ENCODE results near the gene ALPK3. TPM values are rescaled to one million over a fixed set of nuclear protein-coding genes. Genes with fewer than 3 reads are reported as not detected.

The ALPK3 gene
- total RNA-seq, 4 donors from 2014 or later: 0.88 to 6.3 (median 3.4) TPM

DNA sequence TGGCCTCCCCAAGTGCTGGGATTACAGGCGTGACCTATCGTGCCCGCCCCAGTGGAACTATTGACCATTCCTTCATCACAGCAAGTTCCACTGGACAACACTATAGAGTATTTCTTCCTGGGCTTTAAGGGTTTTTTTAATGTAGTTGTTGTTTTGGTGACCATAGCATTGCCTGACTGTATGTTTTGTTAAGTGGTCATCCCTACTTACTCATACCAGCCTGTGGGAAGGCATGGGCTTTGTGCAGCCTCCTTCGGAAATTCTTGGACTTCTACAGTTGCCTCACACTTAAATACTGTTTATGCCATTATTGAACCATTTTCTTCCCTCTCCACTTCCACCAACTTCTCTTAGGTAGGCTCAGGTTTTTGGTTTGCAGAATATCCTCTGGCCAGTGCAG is 19.9 kb upstream of the ALPK3 start:
- TF ChIP-seq, protein P1, sequence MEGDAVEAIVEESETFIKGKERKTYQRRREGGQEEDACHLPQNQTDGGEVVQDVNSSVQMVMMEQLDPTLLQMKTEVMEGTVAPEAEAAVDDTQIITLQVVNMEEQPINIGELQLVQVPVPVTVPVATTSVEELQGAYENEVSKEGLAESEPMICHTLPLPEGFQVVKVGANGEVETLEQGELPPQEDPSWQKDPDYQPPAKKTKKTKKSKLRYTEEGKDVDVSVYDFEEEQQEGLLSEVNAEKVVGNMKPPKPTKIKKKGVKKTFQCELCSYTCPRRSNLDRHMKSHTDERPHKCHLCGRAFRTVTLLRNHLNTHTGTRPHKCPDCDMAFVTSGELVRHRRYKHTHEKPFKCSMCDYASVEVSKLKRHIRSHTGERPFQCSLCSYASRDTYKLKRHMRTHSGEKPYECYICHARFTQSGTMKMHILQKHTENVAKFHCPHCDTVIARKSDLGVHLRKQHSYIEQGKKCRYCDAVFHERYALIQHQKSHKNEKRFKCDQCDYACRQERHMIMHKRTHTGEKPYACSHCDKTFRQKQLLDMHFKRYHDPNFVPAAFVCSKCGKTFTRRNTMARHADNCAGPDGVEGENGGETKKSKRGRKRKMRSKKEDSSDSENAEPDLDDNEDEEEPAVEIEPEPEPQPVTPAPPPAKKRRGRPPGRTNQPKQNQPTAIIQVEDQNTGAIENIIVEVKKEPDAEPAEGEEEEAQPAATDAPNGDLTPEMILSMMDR (IDR thresholded peaks at IDR 0.05): no peak
- TF ChIP-seq POLR2A (IDR thresholded peaks at IDR 0.05): no peak
- intact Hi-C loops (cut with DNase I; ENCODE audit: low total_unique reads): no loop called here

DNA sequence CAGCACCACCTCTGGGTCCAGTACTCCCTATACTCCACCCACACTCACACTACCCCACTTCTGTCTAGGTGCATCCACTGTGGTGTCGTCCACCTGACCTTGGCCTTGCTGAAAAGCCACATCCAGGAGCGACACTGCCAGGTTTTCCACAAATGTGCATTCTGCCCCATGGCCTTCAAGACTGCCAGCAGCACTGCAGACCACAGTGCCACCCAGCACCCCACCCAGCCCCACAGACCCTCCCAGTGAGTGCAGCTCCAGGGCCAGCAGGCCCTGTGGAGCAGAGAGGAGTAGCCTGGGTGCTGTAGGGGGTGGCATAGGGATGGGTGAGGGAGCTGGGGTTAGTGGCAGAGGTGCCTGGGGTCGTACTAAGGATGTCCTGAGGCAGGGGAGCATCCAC is 19.4 kb upstream of the ALPK3 start:
- Histone ChIP-seq H3K9me3 (no peaks in the 10 kb centered on the region), H3K27me3 (no peaks in the 10 kb centered on the region), H3K27ac (no peak overlapping the region), H3K36me3 (no peaks in the 10 kb centered on the region), H3K4me1 (no peaks in the 10 kb centered on the region), H3K4me3 (no peak overlapping the region)
- DNase-seq: no peak
- intact Hi-C loops (cut with DNase I; ENCODE audit: low total_unique reads): no loop called here
- TF ChIP-seq POLR2A (IDR thresholded peaks at IDR 0.05): no peak
- TF ChIP-seq, protein P1 (IDR thresholded peaks at IDR 0.05): no peak

More for the DNA sequence above, 19.9 kb upstream of the ALPK3 start:
- Histone ChIP-seq H3K4me3 (no peak overlapping the region), H3K4me1 (no peaks in the 10 kb centered on the region), H3K27me3 (no peaks in the 10 kb centered on the region), H3K36me3 (no peaks in the 10 kb centered on the region), H3K27ac (no peak overlapping the region), H3K9me3 (no peaks in the 10 kb centered on the region)
- no peak for DNase-seq

DNA sequence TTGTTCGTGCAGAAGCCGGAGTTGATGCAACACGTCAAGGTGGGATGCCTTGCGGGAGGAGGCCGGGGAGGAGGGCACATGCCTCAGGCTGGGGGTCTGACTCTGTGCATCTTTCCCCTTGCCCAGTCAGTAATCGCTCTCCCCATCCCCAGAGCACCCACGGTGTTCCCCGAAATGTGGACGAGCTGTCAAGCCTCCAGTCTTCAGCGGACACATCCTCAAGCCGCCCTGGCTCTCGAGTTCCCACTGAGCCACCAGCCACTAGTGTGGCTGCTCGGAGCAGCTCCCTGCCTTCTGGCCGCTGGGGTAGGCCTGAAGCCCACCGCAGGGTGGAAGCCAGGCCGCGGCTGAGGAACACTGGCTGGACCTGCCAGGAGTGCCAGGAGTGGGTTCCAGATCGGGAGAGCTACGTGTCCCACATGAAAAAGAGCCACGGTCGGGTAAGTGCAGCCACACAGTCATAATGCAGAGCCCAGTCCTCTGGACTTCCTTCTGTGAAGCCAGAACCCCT is 18.7 kb upstream of the ALPK3 start:
- Histone ChIP-seq H3K27ac (no peak overlapping the region), H3K9me3 (no peaks in the 10 kb centered on the region), H3K36me3 (no peaks in the 10 kb centered on the region), H3K4me3 (no peak overlapping the region), H3K4me1 (no peaks in the 10 kb centered on the region), H3K27me3 (no peaks in the 10 kb centered on the region)
- intact Hi-C loops (cut with DNase I; ENCODE audit: low total_unique reads): no loop called here
- DNase-seq: no peak
- no peak for TF ChIP-seq POLR2A (IDR thresholded peaks at IDR 0.05)
- TF ChIP-seq, protein P1 (IDR thresholded peaks at IDR 0.05): no peak

DNA sequence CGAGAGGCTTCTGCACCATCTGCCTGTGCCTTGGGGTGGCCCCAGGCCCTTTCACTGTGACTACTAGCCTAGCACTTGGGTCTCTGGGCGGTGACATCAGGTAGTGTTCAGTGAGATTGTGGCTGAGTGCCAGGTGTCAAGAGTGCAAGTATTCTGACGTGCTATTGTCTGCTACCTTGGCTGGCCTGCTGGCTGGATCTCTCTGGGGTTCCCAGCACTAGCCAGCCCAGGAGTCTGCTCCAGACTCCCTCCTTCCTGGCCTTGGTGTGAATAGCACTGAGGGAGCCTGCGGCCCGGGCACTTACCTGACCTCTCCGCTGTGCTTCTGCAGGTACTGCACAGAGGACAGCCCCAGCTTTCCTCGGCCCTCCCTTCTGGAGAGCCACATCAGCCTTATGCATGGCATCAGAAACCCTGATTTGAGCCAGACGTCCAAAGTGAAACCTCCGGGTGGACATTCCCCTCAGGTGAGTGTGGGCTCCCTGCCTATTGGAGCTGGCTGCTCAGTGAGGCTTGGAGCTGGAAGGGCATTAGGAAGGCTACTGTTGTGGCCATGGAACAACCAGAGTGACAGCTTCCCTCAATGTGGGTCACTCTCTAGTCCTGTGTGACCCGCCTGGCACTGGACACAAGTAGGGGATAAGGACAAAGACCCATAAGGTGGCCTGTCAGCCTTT is 17.5 kb upstream of the ALPK3 start:
- DNase-seq: no peak
- TF ChIP-seq POLR2A (IDR thresholded peaks at IDR 0.05): no peak
- TF ChIP-seq, protein P1 (IDR thresholded peaks at IDR 0.05): no peak
- Histone ChIP-seq H3K9me3 (no peaks in the 10 kb centered on the region), H3K4me3 (no peak overlapping the region), H3K27ac (no peak overlapping the region), H3K27me3 (no peaks in the 10 kb centered on the region), H3K36me3 (no peaks in the 10 kb centered on the region), H3K4me1 (no peaks in the 10 kb centered on the region)
- intact Hi-C loops (cut with DNase I; ENCODE audit: low total_unique reads): no loop called here

DNA sequence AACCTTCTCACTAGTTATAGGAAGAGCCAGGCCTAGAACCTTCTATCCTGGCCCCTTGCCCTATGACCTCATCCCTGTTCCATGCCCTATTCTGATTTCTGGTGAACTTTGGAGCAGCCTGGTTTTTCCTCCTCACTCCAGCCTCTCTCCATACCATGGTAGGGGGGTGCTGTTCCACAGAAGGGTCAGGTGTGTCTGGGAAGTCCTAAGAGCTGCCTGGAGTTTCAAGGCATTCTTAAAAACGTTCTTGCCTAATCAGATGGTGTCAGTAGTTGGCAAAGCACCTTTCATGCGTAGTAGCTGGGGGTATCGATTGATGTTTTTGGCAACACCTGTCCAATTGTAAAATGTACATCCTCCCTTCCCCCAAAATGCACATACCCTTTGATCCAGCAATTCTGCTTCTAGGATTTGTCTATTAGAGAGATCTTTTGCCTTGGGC is 16.8 kb upstream of the ALPK3 start:
- H3K4me1 ChIP-seq: no peaks in the 10 kb centered on the region
- no peak for DNase-seq
- H3K27me3 ChIP-seq: no peaks in the 10 kb centered on the region
- no peak overlapping the region for H3K4me3 ChIP-seq
- intact Hi-C loops (cut with DNase I; ENCODE audit: low total_unique reads): no loop called here
- no peaks in the 10 kb centered on the region for H3K9me3 ChIP-seq
- no peaks in the 10 kb centered on the region for H3K36me3 ChIP-seq
- H3K27ac ChIP-seq: no peak overlapping the region
- TF ChIP-seq, protein P1 (IDR thresholded peaks at IDR 0.05): no peak
- no peak for TF ChIP-seq POLR2A (IDR thresholded peaks at IDR 0.05)
